Esophagus (tissue), 2 donors: Measurements from ENCODE around the gene TMEM222. TPM values are rescaled to one million over a fixed set of nuclear protein-coding genes. Genes with fewer than 3 reads are reported as not detected.

Experiments used
- H3K27ac ChIP-seq, 2 donors: one replicate each; pipeline ENCODE4 v1.5.1; 2013; ENCODE audit warnings: low read depth in 2 of 2, mild to moderate bottlenecking in 2 of 2, inconsistent platforms in 1 of 2, low read length in 1 of 2, moderate library complexity in 1 of 2
- H3K27me3 ChIP-seq, 2 donors: one replicate each; pipeline ENCODE4 v1.6.1; 2013; ENCODE audit warnings: low read length in 2 of 2, control low read depth in 1 of 2, mild to moderate bottlenecking in 1 of 2; ENCODE audit not compliant: insufficient read depth in 2 of 2, control insufficient read depth in 1 of 2
- H3K36me3 ChIP-seq, 2 donors: one replicate each; pipeline ENCODE4 v1.6.1; 2013; ENCODE audit warnings: low read length in 1 of 2; ENCODE audit not compliant: control insufficient read depth in 2 of 2, insufficient read depth in 2 of 2
- H3K4me1 ChIP-seq, 2 donors: one replicate each; pipeline ENCODE4 v1.6.1; 2013; ENCODE audit warnings: low read length in 1 of 2; ENCODE audit not compliant: control insufficient read depth in 2 of 2, insufficient read depth in 2 of 2
- H3K4me3 ChIP-seq, 2 donors: one replicate each; pipeline ENCODE4 v1.5.1; 2013; ENCODE audit warnings: low read length in 2 of 2, mild to moderate bottlenecking in 2 of 2, low read depth in 1 of 2, moderate library complexity in 1 of 2
- H3K9me3 ChIP-seq, 2 donors: one replicate each; pipeline ENCODE4 v1.6.1; 2013; ENCODE audit warnings: mild to moderate bottlenecking in 2 of 2, low read depth in 1 of 2, low read length in 1 of 2, moderate library complexity in 1 of 2; ENCODE audit not compliant: control insufficient read depth in 2 of 2, insufficient read depth in 1 of 2
- WGBS, 2 donors: extraction: QIAGEN DNeasy Blood & Tissue Kit; methylation state at CpG; one replicate each; pipeline ENCODE4 v1.1.7; 2013; 5-methylcytosine and 5-hydroxymethylcytosine counted together
- polyA plus RNA-seq, 2 donors: library from polyadenylated mRNA; stranded (reverse); fragments of 200-250 nt; gene quantifications; one replicate each; pipeline ENCODE4 v1.2.3, GENCODE V29; 2013
- donor health status: healthy with polysubstance abuse.
- donor health status: Bipolar disorder and iron deficiency.

The TMEM222 gene
- polyA plus RNA-seq, 2 donors: 31.5 to 46.6 TPM

DNA sequence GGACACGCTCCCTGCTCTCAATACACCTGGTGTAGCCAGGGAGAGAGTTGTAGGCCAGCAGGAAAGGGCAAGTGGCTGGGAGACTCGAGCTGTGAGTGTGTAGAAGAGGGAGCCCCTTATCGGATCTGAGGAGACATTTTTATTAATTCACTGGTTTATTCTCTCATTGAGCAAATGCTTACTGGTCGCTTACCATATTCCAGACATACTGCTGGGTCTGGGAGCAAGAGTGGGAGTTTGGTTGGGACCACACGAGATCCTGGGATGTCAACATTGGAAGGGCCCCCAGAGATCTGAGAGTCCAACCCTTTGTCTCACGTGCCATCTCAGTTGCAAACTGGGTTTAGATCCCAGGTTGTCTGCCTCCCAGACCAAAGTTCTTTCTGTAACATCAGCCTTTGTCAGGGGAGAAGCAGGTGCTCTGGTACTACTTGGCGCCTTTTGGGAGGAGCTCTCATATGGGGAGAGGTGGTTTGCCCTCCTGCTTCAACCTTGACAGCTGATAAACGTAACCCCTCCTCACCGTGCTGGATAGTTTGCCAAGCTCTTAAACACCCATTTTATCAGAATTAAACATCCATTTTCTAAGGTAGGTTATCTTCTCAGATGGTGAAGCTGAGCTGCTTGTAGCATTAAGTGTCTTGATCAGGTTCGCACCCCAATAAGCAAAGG, 742 bp downstream of the TMEM222 start:
- Histone ChIP-seq H3K27ac (peak overlapping the region; percentile 92 to 95), H3K4me3 (peak overlapping the region; percentile 79 to 85), H3K4me1 (peaks cover 0 to 8% of the 10 kb centered on the region in 2 donors), H3K36me3 (peaks cover 0 to 9% of the 10 kb centered on the region in 2 donors), H3K27me3 (no peaks in the 10 kb centered on the region), H3K9me3 (no peaks in the 10 kb centered on the region)
- WGBS, 2 donors: 7 to 10% methylated on average over 10 of the region's 10 CpGs

DNA sequence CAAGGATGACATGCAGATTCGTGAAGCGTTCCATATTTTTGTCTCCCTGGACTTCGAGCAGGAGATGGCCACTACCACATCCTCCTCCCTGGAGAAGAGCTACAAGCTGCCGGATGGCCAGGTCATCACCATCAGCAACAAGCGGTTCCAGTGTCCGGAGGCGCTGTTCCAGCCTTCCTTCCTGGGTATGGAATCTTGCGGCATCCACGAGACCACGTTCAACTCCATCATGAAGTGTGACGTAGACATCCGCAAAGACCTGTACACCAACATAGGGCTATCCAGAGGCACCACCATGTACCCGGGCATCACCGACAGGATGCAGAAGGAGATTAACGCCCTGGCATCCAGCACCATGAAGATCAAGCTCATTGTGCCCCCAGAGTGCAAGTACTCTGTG, 3.3 kb downstream of the TMEM222 start:
- Histone ChIP-seq H3K4me3 (no peak overlapping the region), H3K27me3 (no peaks in the 10 kb centered on the region), H3K4me1 (peaks cover 0 to 8% of the 10 kb centered on the region in 2 donors), H3K27ac (peak overlapping the region in 1 of 2 donors; percentile 15), H3K36me3 (peaks cover 0 to 9% of the 10 kb centered on the region in 2 donors), H3K9me3 (no peaks in the 10 kb centered on the region)
- 92 to 95% methylated on average over 15 of the region's 15 CpGs for WGBS, 2 donors

DNA sequence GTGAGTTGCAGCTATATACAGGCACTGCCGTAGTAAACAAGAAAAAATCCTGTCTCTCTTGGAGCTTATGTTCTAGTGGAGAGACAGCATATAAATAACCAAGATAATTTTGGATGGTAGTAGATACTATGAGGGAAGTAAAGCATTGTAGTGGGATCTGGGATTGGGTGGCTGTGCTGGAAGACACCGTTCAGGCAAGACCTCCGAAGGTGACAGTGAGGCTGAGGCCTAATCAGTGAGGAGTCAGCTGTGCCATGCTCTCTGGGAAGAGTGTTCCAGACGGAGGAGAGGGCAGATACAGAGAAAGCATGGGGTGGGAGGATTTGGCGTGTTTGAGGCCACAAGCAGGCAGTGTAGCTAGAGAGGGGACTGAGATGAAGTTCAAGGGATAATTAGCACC, 6.0 kb downstream of the TMEM222 start:
- no peak overlapping the region for H3K4me3 ChIP-seq
- no peaks in the 10 kb centered on the region for H3K27me3 ChIP-seq
- peaks cover 0 to 10% of the 10 kb centered on the region in 2 donors for H3K4me1 ChIP-seq
- peaks cover 7 to 23% of the 10 kb centered on the region in 2 donors for H3K36me3 ChIP-seq
- H3K27ac ChIP-seq: no peak overlapping the region
- WGBS, 2 donors: 86 to 89% methylated on average over 5 of the region's 5 CpGs
- H3K9me3 ChIP-seq: no peaks in the 10 kb centered on the region

DNA sequence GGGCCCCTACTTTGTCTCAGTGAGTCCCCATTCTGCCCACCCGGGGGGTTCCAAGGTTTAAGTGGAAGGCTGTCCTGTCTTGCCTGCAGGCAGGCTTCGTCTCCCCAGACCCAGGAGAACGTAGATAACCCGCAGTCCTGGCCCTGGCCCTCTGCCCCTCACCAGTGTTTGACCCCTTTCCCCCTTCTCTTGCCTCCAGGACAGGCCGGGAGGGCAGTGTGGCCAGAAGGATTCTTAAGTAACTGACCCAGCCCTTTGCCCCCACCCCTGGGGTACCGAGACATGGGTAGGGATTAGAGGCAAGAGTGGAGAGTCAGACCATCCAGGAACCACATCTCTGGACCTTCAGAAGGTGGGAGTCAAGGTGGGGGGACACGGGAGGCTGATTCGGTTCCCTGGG, 8.8 kb downstream of the TMEM222 start:
- H3K4me1 ChIP-seq: peaks cover 0 to 4% of the 10 kb centered on the region in 2 donors
- no peak overlapping the region for H3K4me3 ChIP-seq
- peak overlapping the region; percentile 7 to 57 for H3K27ac ChIP-seq
- H3K27me3 ChIP-seq: no peaks in the 10 kb centered on the region
- WGBS, 2 donors: 77 to 79% methylated on average over 8 of the region's 8 CpGs
- peaks cover 25 to 36% of the 10 kb centered on the region in 2 donors for H3K36me3 ChIP-seq
- no peaks in the 10 kb centered on the region for H3K9me3 ChIP-seq

DNA sequence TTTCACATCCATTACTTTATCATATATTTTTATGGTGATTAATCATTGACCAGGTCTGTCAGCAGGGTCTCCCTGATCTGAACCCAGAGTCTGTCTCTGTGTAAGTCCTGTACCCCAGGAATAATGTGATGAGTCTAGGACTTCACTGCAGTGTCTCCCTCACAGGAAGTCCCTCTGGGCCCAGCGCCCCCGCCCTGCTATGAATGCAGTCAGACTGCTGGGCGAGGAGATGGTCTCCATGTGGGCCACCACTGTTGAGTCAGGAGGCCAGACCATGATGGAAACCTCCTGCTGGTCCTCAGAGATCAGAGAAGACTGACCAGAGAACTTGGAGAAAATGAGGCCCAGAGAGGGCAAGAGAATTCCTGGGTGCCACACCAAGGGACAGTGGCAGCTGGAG, 9.5 kb downstream of the TMEM222 start:
- WGBS, 2 donors: 89 to 92% methylated on average over 3 of the region's 3 CpGs
- Histone ChIP-seq H3K4me3 (no peak overlapping the region), H3K36me3 (peaks cover 29 to 42% of the 10 kb centered on the region in 2 donors), H3K27ac (peak overlapping the region; percentile 28 to 45), H3K4me1 (peaks cover 0 to 2% of the 10 kb centered on the region in 2 donors), H3K9me3 (no peaks in the 10 kb centered on the region), H3K27me3 (no peaks in the 10 kb centered on the region)

DNA sequence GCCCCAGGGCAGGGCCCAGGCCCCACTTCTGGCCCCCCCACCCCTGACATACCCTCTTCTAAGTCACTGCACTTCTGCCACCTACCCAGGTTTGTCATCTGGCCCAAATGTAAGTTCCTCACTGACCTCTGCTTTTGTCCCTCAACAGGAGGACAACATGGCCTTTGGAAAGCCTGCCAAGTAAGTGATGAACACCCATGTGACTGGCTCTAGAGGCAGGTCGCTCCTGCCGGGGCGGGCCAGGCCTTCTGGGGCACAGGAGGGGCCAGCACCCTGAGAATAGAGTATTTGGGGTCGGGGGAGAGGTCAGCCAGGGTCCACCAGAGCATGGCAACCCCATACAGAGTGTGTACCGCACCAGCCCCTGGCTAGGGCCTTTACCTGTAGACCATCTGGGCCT, 10.0 kb downstream of the TMEM222 start:
- Histone ChIP-seq H3K27me3 (no peaks in the 10 kb centered on the region), H3K4me3 (no peak overlapping the region), H3K4me1 (peaks cover 0 to 2% of the 10 kb centered on the region in 2 donors), H3K36me3 (peaks cover 32 to 46% of the 10 kb centered on the region in 2 donors), H3K27ac (peak overlapping the region; percentile 28 to 45), H3K9me3 (no peaks in the 10 kb centered on the region)
- WGBS, 2 donors: 84% methylated on average over 5 of the region's 5 CpGs

DNA sequence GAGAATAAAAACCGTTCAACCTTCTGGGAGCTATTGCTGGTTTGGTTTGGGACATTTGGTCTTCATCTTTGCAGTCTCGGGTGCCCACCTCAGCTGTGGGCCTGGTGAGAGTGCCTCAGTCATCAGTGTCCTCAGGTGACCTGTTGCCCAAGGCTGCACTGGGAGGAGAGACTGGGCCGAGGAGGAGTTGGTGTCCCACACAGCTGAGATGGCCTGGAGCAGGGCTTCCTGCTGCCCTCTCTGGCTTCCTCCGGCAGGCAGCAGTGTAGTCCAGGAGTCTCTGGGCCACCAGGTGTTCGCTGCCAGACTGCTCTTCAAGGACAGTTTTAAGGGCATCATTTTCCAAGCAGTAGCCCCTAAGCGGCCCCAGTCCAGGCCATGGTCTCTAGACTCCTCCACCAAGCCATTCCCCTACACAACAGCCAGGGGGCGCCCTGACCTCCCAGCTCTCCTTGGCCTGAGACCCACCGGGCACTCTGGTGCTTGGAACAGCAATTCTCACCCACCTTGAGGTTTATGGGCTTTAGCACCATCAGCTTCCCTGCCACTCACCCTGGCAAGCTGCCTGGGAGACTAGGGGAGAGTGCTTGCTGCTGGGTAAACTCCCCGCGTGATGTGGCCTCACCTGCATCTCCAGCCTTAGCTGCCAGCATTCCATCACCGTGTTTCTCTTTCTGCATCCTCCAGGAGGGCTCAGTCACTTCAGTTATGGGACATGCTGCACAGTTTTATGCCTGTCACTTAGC, 10.7 kb downstream of the TMEM222 start:
- Histone ChIP-seq H3K36me3 (peaks cover 32 to 46% of the 10 kb centered on the region in 2 donors), H3K27ac (peak overlapping the region in 1 of 2 donors; percentile 38), H3K27me3 (no peaks in the 10 kb centered on the region), H3K4me1 (peaks cover 0 to 2% of the 10 kb centered on the region in 2 donors), H3K9me3 (no peaks in the 10 kb centered on the region), H3K4me3 (no peak overlapping the region)
- WGBS, 2 donors: 60 to 61% methylated on average over 11 of the region's 11 CpGs

DNA sequence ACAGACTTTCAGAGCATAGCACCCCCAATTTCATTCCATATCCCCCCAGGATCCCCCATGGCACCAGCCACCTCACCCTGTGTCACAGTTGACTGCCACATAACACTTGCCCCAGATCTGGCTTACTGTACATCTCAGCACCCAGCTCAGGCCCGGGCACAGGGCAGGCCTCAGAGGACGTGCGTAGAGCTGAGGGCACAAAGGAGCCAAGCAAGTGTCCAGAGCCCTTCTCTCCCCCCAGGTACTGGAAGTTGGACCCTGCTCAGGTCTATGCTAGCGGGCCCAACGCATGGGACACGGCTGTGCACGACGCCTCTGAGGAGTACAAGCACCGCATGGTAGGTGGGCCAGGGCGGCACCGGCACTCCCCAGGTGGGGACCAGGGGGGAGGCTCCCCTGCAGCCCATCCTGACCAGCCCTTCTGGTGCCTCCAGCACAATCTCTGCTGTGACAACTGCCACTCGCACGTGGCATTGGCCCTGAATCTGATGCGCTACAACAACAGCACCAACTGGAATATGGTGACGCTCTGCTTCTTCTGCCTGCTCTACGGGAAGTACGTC, 11.8 kb downstream of the TMEM222 start:
- Histone ChIP-seq H3K4me1 (peaks cover 0 to 2% of the 10 kb centered on the region in 2 donors), H3K36me3 (peaks cover 32 to 49% of the 10 kb centered on the region in 2 donors), H3K27ac (no peak overlapping the region), H3K27me3 (no peaks in the 10 kb centered on the region), H3K4me3 (no peak overlapping the region), H3K9me3 (no peaks in the 10 kb centered on the region)
- 91 to 92% methylated on average over 17 of the region's 17 CpGs for WGBS, 2 donors

DNA sequence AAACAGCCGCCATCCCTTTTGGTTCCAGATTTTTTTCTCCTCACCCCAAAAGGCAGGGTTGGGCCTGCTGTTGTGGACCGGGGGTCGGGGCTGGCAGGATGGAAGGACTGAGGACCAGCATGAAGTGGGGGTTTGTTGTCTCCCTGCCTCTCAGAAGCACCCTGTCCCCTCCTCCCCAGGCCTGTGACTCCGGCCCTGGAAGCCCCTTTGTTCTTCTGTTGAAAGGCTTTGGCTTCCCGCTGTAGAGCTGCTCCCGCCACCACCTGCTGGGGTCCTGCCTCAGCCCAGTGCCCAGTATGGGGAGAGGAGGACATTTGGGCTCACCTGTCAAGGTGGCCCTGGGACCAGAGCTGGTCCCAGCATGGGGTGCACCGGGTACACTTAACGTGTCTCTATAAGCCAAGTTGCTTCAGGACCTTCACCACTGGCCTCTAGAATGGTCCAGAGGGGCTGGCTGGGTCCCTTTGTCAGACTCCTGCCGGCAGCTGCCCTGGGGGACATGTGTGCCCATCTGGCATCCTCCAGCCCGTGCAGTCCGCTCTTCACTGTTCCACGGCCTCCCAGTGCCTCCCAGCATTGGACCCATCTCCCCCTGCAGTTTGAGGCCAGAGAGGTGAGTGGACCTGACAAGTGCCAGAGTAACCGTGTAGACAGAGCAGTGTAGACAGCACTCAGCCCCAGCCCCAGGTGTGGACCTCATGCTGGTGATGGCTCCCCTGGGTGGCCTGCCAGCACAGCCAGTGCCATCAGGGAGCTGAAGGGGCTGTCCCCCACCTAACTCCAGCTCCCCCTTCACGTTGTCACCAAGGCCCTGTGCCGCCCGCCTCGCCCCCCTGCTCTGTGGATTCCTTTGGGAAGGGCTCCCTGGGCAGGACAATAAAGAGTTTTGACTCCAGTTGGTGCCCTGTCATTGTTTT, 13.8 kb downstream of the TMEM222 start:
- H3K36me3 ChIP-seq: peaks cover 28 to 48% of the 10 kb centered on the region in 2 donors
- no peak overlapping the region for H3K4me3 ChIP-seq
- H3K27me3 ChIP-seq: no peaks in the 10 kb centered on the region
- no peak overlapping the region for H3K27ac ChIP-seq
- no peaks in the 10 kb centered on the region for H3K9me3 ChIP-seq
- H3K4me1 ChIP-seq: peaks cover 0 to 2% of the 10 kb centered on the region in 2 donors
- WGBS, 2 donors: 92 to 94% methylated on average over 17 of the region's 17 CpGs
